G401 (cell line): ENCODE data around the gene PERCC1. TPM values are rescaled to one million over a fixed set of nuclear protein-coding genes. Genes with fewer than 3 reads are reported as not detected.
"Not testable (repeated sequence)": the region's sequence is repeated elsewhere in the genome, so short reads cannot be mapped to it uniquely, and the experiment has no call there.

Source experiments
- DNase-seq: peaks from one replicate; pipeline ENCODE4 v3.0.0-alpha.2; 2015; ENCODE audit warnings: low spot score
- in situ Hi-C: cut with HindIII; loops from 2 replicates; pipeline ENCODE4 v1.10.0; 2016; ENCODE audit warnings: low sequenced_read_pairs, mixed read lengths
- total RNA-seq: library from RNA; depleted of rRNA; stranded (reverse); fragments of >200 nt; shearing (Covaris generic); gene quantifications from 2 replicates; pipeline ENCODE4 v1.2.3, GENCODE V29; 2014

Gene PERCC1
- total RNA-seq, 1 experiment from 2014 or later, result not detected

DNA sequence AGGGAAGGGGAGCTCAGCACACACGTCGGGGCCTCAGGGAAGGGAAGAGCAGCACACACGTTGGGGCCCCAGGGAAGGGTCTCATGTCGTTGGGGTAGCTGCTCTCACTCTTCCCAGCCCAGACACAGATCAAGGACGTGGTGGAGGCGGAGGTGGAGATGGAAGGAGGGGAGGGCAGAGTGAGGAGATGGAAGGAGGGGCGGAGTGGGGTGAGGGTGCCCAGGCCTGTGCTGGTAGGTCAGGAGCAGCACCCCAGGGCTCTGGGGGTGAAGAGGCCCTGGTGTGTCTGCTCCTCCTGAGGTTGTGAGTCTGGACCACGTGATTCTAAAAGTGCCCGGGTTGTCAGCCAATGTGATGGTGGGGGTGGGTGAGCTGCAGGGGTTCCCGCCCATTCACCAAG, 29.1 kb downstream of the PERCC1 start:
- no peak for DNase-seq
- in situ Hi-C loops, result no loop called here

DNA sequence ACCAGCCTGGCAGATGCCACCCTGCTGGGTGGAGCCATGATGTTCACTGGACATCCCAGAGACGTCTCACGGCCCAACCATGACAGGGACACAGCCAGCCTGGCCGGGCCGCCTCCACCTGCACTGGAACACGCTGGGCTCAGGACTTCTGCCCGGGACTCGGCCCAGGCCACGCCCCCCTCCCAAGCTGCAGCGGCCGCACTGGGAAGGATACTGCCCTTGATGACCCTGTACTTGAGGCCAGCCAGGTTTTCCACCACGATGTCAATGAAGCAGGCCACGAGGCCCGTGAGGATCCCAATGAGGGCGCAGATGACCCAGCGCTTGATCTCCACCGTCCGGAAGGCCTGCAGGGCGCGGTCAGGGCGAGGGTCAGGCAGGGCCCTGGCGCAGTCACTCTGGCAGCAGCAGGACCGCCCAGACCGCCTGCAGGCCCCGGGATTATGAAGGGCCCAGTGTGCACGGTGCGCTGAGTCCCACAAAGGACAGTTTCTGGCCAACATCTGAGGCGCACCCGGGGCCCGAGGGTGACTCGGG, 29.8 kb downstream of the PERCC1 start:
- no peak for DNase-seq
- in situ Hi-C loops, result no loop called here

DNA sequence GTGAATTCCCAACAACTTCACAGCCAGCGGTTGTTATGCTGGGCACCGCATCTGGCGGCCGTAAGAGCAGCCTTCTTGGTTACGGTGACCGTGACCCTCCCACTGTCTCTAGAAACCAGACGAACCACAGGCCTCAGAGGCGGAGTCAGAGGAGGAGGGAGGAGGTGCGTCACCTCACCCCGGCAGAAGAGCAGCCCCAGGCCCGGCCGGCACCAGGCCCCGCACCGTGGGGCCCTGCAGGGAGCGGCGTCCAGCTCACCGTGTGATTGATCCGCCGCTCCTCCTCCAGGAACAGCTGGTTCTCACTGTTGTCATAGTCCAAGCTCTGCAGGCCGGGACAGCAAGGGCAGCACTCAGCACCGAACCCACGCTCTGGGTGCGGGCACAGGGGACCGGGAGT, 30.3 kb downstream of the PERCC1 start:
- in situ Hi-C loops, result no loop called here
- DNase-seq, result no peak

DNA sequence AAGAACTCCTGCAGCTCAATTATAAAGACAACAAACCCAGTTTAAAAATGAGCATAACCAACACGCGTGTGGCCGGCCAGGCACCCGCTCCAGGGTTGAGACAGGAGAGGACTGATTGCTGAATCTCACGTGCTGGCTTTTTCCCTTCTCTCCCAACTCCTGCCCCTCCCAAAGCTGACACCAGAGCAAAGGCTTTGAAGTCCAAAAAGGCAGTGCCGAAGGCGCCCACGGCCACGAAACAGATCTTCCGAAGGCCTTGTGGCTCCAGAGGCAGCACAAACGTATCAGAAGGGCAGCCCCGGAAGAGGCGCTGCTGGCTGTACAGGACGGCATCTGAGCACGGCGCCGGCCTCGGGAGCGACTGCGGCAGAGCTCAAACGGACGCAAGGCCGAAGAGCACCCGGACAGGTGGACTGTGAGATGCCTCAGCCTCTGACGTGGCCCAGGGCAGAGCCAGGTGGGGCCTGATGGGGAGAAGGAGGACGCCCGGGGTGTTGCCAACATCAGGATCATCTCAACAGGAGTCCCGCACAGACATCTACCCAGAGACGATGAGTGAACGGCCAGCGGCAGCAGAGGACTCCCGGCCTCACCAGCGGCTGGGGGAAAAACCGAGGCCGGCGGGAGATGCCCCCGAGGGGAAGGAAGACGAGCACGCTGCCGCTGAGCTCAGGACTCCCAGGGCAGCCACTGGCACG, 33.5 kb downstream of the PERCC1 start:
- DNase-seq, result no peak
- in situ Hi-C loops, result no loop called here

DNA sequence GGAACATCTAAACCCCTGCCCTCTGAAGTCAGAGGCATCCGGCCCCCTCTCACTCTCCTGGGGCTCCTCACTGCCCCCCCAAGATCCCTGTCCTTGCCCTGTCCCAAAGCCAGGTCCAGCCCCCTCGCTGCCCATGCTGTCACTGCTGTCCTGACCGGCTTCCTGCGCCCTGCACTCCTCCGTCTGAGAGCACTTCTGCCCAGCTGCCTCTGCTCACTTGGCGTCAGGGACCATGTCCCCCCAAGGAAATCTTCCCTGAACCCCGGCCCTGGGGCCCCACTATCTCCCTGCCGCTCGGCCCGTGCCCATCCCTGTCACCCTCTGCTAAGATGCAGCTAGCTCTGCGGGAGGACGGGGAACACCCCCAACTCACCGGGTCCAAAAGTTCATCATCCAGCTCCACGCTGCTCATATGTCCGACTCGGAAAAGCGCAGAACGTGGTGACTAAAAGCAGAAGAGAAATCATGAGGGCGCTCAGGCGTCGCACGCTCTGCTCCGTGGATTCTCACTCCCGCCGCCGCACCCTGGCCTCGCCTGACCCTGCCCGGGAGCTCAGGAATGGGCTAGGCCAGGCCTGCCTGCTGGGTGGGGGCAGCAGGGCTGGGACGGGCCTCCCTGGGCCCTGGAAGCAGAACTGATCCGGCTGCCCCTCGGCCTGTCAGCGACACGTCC, 34.2 kb downstream of the PERCC1 start:
- no peak for DNase-seq
- in situ Hi-C loops, result no loop called here

DNA sequence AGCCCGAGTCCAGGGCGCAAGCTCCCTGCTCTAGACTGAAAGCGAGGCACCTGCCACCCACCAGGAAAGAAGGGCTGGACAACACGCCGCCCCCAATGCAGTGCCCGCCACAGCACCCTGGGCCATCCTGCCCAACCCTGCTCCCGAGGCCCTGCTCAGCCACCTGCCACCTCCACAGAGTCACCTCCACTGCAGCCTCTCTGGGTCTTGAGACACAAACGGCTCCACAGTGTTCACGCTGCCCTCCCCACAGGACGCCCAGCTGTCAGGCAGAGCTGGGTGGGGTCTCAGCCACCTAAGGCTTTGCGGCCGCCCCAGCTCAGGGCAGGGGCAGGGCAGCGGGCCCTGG, 34.7 kb downstream of the PERCC1 start:
- DNase-seq, result no peak

DNA sequence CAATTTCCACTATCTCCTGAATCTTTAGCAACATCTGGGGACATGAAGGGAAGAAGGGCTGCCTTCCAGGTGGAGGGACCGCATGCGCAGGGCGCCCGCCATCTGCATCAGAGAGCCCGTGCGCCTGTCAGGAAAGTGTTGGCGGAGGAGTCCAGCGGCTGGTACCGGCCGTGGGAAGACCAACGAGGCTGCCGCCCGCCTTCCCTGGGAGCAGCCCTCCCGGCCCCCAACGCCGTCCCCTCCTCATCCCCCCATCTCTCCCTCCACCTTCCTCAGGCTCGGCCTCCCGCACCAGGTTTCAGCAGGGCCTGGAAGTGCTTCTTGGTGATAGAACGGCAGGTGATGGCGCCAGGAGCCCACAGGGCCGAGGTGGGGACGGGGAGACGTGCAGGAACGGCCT, 35.2 kb downstream of the PERCC1 start:
- in situ Hi-C loops, result no loop called here
- no peak for DNase-seq

More for the DNA sequence above, 34.7 kb downstream of the PERCC1 start:
- in situ Hi-C loops, result no loop called here

DNA sequence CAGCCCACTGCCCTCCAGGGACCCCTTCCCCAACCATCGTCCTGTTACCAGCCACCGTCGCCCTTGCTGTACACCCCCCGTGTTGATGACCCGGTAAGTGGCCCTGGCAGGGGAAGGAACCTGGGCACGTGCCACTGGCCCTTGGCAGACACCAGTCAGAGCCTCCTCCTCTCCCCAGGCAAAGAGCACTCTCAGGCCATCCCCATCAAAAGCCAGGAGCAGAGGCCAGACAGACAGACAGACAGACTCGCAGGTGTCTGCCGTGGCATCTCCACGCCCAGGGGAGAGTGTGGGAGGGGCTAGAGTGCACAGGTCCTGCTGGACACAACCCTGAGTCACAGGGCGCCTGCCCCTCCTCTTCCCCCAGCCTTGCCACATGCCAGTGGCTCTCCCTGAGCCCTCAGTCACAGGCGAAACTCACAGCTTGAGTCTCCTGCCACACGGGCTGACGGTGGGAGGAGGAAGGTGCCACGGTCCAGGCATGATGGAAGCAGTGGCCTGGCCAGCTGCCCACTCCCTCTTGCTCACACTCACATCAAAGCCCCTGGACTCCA, 36.2 kb downstream of the PERCC1 start:
- DNase-seq, result peak; percentile 24
- in situ Hi-C loops, result no loop called here

DNA sequence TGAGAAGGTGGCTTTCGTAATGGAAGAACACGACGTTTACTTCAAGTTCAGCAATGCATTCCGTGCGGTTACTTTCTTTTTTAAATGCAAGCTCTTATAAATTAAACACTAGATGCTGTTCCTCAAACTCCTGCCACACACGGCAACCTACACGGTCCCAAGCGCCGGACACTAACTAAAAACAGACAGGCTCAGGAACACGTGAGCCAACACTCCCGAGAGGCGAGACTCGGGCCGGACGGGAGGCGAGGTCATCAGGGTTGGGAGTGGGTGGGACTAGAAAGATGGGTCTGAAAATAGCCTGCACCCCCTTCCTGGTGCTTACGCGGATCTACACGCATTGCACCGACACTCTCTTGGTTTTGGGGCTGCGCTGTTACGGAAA, 37.5 kb downstream of the PERCC1 start:
- in situ Hi-C loops, result no loop called here

DNA sequence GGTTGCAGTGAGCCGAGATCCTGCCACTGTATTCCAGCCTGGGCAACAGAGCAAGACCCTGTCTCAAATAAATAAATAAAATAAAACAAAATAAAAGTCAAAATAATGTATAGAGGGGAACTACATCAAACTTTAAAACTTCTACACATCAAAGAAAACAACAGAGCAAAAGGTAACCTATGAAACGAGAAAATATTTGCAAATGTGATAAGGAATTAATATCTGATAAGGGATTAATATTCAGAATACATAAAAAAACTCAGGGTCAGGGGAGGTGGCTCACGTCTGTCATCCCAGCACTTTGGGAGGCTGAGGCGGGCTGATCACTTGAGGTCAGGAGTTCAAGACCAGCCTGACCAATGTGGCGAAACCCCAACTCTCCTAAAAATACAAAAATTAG, 38.3 kb downstream of the PERCC1 start:
- DNase-seq, in situ Hi-C loops: not testable (repeated sequence)

More for the DNA sequence above, 37.5 kb downstream of the PERCC1 start:
- DNase-seq, result no peak

DNA sequence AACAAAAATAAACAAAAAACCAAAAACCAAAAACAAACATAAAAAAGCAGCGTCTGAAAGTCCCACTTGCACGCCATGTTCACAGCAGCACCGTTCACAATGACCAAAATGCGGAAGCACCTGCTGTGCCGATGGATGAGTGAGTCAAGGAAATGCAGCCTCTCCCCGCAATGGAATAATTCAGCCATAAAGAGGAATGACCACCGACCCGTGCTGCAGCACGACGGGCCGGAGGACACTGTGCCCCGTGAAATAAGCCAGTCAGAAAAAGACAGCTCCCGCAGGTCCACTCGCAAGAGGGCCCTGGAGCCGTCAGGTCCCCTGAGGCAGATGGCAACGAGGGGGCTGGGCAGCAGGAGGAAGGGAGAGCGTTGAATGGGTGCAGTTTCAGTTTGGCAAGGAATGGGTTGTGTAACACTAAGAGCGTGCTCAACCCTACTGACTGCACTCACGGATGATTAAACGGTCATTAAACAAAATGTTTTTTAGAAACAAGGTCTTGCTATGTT, 38.9 kb downstream of the PERCC1 start:
- no peak for DNase-seq
- in situ Hi-C loops, result no loop called here

DNA sequence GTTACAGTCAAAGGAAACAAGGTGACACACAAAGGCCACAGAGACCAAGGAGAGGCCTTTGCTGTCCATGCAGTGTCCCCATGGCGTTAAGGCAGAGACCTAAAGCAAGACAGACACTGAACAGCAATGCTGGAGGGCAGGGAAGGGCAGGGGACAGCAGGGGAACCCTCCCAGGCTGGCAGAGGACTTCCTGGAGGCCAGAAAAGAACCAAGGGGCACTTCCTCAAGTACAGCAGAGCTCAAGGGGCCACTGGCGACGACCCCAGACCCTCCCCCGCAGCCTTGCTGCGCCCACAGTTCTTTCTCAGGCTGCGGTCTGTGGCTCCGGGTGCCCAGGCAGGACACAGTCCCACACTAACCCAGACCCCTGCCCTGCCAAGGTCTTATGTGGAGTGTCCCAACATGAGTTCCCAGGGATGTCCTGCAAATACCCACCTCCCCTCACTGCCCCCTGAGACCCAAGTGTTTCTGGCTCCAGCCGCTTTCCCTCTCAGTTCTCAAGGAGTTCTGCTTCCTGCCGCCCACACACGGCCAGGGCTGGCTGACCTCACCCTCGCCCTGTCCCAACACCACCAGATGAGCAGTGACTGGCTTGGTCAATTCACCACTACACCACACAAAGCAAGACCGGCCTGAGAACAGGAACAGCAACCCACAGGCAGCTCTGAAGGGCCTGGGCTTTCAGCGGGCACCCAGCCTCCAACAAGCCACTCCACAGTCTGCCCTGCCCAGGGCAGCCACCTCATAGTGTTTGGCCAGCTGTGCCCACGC, 39.8 kb downstream of the PERCC1 start:
- in situ Hi-C loops, result no loop called here

DNA sequence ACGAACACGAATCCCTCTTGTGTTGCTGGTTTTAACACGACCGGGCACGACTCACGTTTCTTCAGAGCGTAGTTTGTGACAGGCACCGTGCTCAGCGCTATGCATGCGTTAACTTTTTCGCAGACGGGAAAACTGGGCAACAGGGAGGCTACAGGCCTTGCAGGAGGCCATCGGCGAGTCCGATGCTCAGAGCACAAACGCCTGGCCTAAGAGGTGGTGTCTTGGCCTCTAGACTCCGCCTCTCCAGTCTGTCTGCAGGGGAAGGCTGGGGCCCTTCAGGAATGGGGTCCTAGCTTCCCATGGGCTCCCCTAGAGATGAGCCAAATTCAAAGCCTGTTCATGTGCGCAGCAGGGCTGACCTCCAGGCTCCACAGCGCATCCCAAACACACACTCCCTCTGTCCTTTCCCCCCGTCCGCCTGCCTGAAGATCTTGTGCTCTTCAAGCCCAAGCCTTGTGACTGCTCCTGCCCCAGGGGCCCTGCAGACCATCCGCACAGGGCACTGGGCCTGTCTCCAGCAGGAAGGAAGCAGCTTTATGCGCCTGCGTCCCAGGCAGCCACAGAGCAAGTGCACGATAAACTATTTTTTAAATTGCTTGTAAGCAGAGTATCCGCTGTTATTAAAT, 40.8 kb downstream of the PERCC1 start:
- in situ Hi-C loops, result no loop called here
- DNase-seq, result no peak

More for the DNA sequence above, 39.8 kb downstream of the PERCC1 start:
- DNase-seq, result no peak

DNA sequence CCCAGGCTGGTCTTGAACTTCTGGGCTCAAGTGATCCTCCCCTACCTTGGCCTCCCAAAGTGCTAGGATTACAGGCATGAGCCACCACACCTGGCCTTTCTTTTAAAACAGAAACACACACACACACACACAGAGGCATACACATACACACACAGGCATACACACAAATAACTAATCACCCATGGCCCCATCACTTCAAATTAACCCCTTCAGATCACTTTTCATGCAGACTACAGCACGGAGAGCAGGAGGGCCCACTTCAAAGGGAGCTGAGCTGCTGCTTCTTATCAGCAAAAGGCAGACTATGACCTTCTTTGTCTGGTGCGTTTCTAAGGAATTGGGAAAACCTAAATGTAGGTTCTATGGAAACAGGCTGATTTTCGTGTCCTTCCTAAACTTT, 42.1 kb downstream of the PERCC1 start:
- in situ Hi-C loops, result no loop called here
- DNase-seq, result no peak

DNA sequence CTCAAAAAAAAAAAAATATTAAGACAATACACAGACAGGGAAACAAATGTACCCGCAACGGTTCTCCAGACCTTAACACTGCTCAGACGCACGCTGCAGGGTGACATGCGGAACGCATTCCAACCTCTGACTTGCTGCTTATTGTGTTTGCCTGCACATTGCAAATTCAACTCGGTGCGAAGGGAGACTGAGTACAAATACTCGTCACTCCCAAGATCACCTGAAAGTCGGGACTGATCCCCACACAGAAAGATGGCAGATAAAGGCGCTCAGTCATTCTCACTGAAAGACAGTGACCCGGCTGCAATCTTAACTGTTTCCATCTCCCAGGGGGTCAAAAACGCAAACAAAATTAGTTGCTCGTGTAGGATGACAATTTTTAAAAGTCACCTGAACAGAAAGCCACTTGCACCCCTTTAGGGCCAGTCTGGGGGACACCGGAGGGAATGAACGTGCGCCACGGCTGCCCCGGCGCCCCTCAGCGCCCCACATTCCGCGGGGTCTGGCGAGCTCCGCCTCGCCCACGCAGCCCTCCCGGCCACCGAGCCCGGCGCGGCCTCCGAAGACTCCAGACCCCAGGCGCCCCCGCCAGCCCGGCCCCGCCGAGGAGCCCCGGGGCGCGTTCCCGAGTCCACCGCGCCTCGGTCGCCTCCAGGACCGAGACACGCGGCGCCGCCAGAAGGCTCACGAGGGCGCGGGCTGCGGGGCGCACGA, 43.4 kb downstream of the PERCC1 start:
- in situ Hi-C loops, result no loop called here
- DNase-seq, result peak; percentile 5

DNA sequence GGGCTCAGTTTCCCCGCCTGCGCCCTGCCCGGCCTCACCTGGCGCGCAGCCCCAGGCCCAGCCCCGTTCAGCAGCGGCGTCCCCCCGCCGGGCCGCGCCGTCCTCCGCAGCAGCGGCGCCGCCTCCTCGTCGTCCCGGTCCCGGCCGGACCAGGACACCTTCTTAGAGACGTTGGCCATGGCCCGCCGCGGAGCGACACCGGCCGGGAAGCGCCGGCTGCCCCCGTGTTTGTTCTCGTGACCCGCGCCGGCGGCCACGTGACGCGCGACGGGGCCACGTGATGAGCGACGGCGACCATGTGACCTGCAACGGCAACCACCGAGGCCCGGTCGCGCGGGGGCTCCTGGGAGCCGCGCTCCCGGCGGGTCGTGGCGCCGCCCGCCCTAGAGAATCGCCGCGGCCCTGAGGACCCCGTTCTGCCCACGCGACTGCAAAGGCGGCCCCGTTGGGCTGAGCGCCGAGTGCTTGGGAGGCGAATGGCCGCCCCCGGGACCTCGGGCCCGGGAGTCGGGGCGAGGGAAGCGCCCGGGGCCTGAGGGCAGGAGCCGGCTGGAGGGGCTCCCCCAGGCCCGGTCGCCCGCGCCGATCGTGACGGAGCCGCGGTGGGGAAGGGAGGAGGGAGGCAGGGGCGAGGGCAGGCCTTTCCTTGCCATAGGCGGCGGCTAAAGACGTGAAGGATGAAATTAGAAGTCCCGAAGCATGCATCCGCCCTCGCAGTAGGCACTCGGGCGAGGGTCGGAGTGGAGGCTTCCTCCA, 44.1 kb downstream of the PERCC1 start, which contains the start of gene CLCN7:
CLCN7 (minus strand) TSS at position 233 of the 756 bp plus-strand sequence; CDS start at position 179, 54 bp downstream.
- in situ Hi-C loops, result no loop called here
- DNase-seq, result peak; percentile 76

DNA sequence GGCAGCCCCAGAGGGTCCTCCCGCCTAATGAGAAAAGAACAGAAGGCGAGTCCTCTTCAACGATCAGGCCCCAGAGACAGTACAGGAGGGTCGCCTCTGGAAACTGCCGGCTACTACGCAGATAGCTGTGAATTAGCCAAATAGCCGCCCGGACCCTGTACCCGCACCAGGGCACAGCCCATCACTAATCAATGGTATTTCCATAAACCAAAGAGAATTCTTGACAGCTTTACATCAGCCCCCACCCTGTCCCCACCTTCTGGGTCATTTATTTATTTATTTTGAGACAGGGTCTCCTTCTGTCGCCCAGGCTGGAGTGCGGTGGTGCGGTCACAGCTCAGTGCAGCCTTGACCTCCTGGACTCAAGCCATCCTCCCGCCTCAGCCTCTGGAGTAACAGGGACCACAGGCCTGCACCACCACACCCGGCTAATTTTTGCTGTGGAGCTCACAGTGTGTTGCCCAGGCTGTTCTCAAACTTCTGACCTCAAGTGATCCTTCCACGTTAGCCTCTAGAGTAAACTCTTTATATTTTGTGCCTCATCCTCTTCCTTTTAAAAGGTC, 44.8 kb downstream of the PERCC1 start:
- no peak for DNase-seq
- in situ Hi-C loops, result no loop called here
